Activated T-helper 1 cell treated with anti-CD3 and anti-CD28 coated beads, Interleukin-2, amount 50 U/mL, for 16 hours (primary cell): ENCODE measurements around the gene LRRN4CL.
A peak's percentile ranks its signal among the peaks of the same experiment; 100 is the strongest.

Experiments
- DNase-seq, 2 donors: peaks; one replicate each; pipeline ENCODE4 v3.0.0-alpha.2; 2020; ENCODE audit warnings: low read depth in 1 of 2, low spot score in 1 of 2

LRRN4CL gene

GRCh38 chr11:62648185-62648966 is 41.0 kb downstream of the LRRN4CL start:
- no peak for DNase-seq

- DNase-seq: no peak
These were observed 41.7 kb downstream of the LRRN4CL start for GRCh38 chr11:62647609-62648005.

GRCh38 chr11:62646825-62647608 is 42.3 kb downstream of the LRRN4CL start:
- no peak for DNase-seq

GRCh38 chr11:62645946-62646824 is 43.1 kb downstream of the LRRN4CL start, which contains the start of gene GANAB:
TSS of gene GANAB (minus strand) at chr11:62646613. CDS start at chr11:62646599, 14 bp downstream.
- DNase-seq: peak; percentile 98 to 99

GRCh38 chr11:62645671-62645945 is 43.7 kb downstream of the LRRN4CL start:
- no peak for DNase-seq

GRCh38 chr11:62644220-62644619 is 45.1 kb downstream of the LRRN4CL start:
- no peak for DNase-seq
